HG02840 (cell line): ENCODE measurements around the gene FANCE.

Source experiments
- ATAC-seq: cut with Tn5 transposase; IDR thresholded peaks from one replicate; pipeline ENCODE4 v1.9.1; 2021; ENCODE audit warnings: mild to moderate bottlenecking, moderate library complexity, moderate number of reproducible peaks; ENCODE audit not compliant: unreplicated experiment, low FRiP score

FANCE gene

DNA sequence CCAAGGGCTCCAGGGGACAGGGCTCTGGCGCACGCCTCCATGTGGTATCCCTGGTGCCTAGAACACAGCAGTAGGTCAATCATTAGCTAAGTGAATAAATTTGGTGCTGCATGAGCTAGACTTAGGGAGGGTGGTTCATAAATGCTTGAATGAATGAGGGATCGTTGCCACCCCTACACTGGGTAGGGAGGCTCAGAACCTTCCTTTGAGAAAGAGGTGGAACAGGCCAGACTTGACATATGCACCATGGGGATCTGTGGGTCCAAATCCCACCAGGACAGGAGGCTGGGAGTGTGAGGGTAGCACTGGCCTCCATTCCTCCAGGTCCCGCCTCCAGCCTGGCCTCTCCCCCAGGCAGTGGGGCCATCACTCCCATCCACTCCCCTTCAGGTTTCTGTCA is 30.9 kb downstream of the FANCE start:
- no peak for ATAC-seq

- ATAC-seq = no peak
Measured at GRCh38 chr6:35483490-35483889, 31.4 kb downstream of the FANCE start.

DNA sequence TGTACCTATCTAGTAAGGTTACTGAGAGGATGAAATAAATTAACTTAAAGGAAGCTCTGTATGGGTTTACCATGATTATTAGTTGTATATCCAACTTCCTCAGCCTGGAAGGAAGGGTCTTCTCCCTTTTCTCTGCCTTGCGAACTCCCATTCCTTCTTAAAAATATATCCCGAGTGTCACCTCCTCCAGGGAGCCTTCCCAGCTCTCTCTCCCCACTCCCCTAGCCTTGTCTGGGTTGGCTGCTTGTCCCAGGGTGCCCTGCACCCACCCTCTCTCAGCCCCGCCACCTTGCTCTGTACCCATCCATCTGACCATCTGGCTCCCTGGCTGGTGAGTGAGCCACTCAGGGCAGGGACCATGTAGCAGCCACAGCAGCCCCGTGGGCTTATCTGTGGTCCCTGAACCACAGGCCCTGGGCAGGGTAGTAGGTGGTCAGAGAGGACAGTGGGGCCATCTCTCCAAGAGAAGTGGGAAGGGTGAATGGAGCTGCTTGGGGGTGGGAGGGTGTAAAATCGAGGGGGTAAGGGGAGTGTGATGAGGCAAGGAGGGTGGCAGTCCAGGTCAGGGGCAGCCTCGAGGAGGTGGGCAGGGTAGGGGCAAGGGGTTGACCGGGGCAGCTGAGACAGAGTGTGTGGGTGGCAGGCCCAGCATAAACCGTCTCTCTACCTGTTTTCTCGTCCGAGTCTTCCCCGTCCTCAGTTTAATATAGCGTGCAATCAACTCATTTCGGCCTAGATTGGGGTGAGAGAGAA is 31.9 kb downstream of the FANCE start:
- ATAC-seq = no peak

- ATAC-seq = no peak
Measured at GRCh38 chr6:35484921-35485392, 32.8 kb downstream of the FANCE start.

GRCh38 chr6:35485402-35485877 is 33.3 kb downstream of the FANCE start:
- no peak for ATAC-seq

DNA sequence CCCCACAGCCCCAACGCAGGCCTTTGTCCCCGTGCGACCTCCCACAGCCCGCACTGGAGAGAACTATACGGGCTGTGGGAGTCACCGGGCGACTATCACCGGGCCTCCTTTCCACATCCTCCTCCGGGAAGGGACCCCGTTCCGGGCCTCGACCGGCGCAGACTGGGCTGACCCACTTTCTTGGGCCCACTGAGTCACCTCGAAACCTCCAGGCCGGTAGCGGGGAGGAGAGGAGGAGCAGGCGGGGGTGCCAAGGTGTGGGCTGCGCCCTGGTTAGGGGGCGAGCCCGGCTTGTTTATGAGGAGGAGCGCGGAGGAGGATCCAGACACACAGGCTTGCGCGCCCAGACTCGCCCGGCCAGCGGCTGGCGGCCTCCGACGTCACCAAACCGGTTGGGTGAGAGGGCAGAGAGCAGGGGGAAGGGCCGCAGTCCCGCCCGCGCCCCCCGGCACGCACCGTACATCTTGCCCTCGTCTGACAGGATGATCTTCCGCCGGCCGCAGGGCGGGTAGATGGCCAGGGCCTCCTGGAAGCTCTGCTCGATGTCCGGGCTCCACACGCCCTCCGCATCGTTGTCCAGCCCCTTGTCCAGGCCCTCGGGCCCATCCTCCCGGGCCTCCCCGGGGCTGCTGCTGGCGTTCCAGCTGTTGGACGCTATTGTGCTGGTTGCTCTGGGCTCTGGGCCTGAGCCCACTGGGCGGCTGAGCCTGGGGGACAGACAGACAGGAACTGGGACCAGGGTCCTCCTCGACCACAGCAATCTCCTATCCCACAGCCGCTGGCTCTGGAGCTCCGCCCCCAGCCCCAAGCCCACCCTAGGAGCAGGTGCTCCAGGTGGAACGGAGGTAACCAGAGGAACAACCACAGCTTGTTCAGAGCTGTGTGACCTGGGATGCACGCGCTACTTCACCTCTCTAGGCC is 34.1 kb downstream of the FANCE start:
- no peak for ATAC-seq

- no peak for ATAC-seq
Measured at GRCh38 chr6:35487658-35488516, 35.7 kb downstream of the FANCE start.

DNA sequence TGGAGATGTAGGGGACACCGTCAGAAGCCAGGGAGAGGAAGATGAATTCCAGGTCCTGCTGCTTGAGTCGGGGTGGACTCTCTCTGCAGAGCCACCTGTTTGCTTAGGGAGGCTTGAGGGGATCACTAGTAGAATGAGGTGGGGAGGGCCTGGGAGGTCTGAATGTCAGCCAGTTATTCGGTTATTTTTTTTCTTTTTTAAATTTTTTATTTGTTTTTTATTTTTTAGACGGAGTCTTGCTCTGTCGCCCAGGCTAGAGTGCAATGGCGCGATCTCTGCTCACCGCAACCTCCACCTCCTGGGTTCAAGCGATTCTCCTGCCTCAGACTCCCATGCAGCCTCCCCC is 36.4 kb downstream of the FANCE start:
- no peak for ATAC-seq

DNA sequence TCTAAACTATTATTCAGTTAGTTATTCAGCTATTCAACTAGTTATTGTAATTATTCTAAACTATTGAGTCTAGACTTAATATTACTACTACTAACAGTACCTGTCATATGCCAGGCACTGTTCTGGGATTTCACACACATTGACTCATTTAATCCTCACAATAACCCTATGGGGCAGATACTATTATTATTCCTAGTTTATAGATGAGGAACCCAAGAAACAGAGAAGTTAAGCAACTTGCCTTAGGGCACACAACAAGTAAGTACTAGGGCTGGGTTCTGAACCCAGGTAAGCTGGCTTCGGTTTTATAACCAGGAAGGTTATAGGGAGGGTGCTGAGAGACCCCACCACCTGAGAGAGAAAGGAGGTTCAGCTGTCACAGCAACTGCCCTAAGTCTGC is 36.9 kb downstream of the FANCE start:
- ATAC-seq = no peak

GRCh38 chr6:35489995-35490791 is 38.1 kb downstream of the FANCE start:
- no peak for ATAC-seq

DNA sequence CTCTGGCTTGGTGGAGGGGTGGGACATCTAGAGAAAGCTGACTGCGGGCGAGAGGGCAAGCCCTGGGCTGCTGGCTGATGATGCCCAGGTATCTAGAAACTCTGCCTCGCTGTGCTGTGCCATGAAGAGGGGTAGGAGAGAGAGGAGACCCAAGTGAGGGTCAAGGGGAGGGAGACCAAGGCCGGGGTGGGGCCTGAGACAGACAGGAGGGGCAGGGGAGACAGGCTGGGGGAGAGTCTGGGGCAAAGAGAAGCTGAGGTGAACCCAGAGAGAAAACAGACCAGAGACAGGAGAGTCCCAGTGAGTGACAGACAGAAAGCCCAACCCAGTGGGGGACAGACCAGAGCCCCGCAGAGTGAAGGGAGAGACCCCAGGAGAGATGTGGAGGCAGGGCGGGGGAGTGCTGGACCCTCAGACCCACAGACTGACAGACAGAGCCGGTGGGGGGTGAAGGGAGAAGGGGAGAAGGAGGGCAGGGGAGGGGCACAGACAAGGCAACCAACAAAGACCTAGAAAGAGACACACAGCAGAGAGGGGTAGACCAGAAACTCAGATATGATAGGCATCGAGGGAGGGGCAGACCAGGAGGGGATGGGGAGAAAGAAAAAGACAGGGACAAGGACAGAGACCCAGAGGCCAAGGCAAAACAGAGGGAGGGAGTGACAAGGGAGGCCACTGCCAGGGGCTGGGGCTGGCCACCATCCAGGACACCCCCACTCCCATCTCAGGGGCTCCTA is 38.9 kb downstream of the FANCE start:
- ATAC-seq = no peak

GRCh38 chr6:35491558-35492257 is 39.6 kb downstream of the FANCE start:
- ATAC-seq = no peak

DNA sequence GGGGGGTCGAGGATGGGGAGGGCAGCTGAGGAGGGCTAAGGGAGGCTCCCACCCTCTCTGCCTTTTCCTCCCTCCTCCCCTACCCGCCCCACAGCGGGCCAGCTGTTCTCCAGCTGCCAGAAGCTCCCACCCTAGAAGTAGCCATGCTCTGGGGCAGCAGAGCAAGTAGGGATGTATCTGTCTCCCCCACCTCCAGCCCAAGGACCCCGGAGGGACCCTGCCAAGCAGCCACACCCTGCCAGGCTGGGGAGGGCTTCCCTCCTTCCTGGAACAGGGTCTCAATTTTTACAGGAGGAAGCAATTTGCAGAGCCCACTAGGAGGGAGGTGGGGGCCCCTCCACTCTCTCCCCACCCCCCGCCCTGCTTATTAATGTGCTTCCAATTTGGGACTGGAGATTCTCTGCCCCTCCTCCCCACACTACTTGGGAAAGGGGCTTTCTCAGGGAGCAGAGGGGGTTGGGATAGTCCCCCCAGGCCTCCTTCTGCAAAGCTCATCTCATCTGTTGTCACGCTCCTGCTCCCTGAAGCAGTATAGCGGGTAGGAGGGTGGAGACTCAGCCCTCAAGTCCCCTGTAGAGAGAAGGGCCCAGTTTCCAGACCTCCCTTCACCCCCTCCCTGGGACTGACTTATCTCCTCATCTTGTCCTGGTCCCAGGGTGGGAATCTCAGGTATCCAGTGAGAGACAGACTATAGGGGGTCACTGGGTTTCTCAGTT is 40.3 kb downstream of the FANCE start:
- no peak for ATAC-seq

DNA sequence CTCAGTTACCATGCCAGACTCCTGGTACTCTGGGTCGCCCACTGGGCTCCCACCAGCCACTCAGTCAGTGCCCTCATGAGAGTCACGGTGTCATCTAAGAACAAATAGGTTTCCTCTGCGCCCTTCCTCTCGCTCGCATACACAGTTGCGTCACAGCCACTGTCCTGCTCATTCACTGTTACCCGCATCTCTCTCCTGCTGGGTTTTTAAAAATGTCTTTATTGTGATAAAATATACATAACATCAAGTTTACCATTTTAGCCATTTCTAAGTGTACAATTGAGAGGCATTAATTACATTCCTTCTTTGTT is 40.8 kb downstream of the FANCE start:
- no peak for ATAC-seq

DNA sequence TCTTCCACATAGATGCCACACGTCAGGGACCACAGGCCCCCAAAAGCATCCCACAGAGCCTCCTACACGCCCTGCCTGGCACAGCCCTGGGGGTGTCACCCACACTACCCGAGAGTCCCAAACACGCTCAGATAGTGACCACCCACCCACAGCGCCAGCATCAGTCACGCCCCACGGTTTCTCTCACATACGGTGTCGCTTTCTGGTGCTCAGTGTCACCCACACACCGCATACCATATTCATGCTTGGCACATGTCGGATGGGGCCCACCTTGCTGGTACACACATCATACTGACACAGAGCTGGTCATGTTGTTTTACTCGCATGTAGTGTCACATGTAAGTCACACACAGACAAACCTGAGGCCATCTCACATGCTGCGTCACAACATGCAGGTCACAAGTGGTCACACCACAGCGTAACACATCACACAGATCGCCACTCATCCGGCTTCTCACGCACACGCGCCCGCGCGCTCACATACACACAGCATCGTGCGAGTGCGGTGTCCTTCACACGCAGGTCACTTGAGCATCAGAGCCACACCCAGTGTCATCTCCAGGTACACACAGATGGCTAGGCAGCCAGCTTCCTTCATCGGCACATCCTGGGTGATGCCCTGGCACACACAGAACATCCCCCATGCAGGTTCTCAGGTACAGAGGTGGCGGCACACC is 41.3 kb downstream of the FANCE start:
- no peak for ATAC-seq

DNA sequence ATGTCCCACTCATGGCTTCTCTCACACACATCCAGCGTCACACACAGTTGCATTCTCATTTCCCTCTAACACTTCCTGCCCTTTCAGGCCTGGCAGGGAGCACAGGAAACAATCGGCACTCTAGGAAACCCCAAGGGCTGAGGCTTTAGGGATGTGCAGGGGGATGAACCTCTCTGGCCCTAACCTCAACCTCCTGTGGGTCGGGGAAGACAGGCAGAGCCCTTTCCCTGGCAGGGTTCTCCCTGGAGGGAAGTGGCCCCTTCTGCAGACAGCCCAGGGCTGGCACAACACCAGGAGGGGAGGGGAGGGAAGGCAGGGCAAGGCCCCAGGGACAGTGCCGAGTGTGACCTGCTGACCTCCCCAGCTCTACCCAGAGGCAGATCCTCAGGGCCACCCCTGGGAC is 42.0 kb downstream of the FANCE start:
- ATAC-seq = no peak

DNA sequence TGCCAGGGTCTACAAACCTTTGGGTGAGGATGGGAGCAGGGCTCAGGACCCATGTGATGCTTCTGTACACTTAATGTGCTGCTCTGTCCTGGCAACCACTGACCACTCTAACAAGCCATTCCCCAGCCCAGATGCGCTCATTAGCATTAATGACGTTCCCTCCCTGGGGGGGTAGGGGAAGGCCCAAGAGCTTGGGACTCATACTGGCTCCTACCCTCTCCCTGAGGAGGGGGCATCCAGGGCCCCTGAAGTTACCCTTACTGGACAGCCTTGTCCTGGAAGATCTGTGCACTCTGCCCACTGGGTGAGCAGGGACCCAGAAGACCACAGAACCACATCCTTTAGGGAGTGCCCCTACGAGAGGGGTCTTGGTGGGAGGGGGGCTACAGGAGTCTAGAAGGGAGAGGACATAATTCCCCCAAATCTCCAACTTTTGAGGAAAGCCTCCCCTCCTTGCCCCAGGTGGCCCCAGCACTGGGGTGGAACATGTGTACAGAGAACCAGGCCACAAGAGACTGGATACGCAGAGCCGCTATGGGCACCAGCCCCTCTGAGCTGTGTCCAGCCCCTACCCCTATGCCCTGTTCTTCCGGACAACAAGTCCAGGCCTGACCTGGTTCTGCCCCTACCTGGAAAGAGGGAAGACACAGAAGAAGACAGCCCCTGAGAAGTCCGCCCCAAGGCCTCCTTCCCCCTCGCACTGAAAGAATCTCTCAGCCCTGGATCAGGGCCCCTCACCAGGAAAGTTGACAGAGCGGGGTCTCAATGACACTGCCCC is 43.3 kb downstream of the FANCE start:
- no peak for ATAC-seq
